GM23338 (cell line): ENCODE measurements around the gene TYMS. TPM values are rescaled to one million over a fixed set of nuclear protein-coding genes. Genes with fewer than 3 reads are reported as not detected.

Source experiments
- ATAC-seq: fragments of 200-7000 bp; cut with Tn5 transposase; 3 replicates; pipeline ENCODE4 v1.9.1; 2020
- DNase-seq: peaks from one replicate; pipeline ENCODE4 v3.0.0-alpha.2; 2015; ENCODE audit warnings: low spot score
- H2AFZ ChIP-seq: fragments of 200-600 bp; sonication (generic); 2 replicates; pipeline ENCODE4 v1.8.0; 2016; ENCODE audit warnings: antibody characterized with exemption, mild to moderate bottlenecking, moderate library complexity
- H3F3A ChIP-seq: fragments of 200-600 bp; sonication (generic); replicated peaks from 2 replicates; pipeline ENCODE4 v1.8.0; 2017; ENCODE audit warnings: antibody characterized with exemption, mixed run types, low read depth
- H3K27ac ChIP-seq: fragments of 200-600 bp; sonication (generic); 2 replicates; pipeline ENCODE4 v1.6.1; 2016; ENCODE audit warnings: low read depth
- H3K27me3 ChIP-seq: fragments of 200-600 bp; sonication (generic); 2 replicates; pipeline ENCODE4 v1.8.0; 2016; ENCODE audit warnings: mild to moderate bottlenecking, mixed run types, moderate library complexity; ENCODE audit not compliant: insufficient read depth
- H3K36me3 ChIP-seq: fragments of 200-600 bp; sonication (generic); 2 replicates; pipeline ENCODE4 v1.8.0; 2016; ENCODE audit warnings: mild to moderate bottlenecking; ENCODE audit not compliant: insufficient read depth
- H3K4me1 ChIP-seq: fragments of 200-600 bp; sonication (generic); 2 replicates; pipeline ENCODE4 v1.8.0; 2016; ENCODE audit warnings: mild to moderate bottlenecking, moderate library complexity; ENCODE audit not compliant: insufficient read depth
- H3K4me2 ChIP-seq: fragments of 200-600 bp; sonication (generic); 2 replicates; pipeline ENCODE4 v1.7.1; 2017; ENCODE audit warnings: mixed run types
- H3K4me3 ChIP-seq: fragments of 200-600 bp; sonication (generic); 2 replicates; pipeline ENCODE4 v1.6.1; 2016; ENCODE audit warnings: mixed run types
- H3K79me2 ChIP-seq: fragments of 200-600 bp; sonication (generic); replicated peaks from 2 replicates; pipeline ENCODE4 v1.8.0; 2017; ENCODE audit warnings: mild to moderate bottlenecking; ENCODE audit not compliant: insufficient read depth
- H3K9me2 ChIP-seq: fragments of 200-600 bp; sonication (generic); 2 replicates; pipeline ENCODE4 v1.8.0; 2017; ENCODE audit not compliant: insufficient read depth
- H4K20me1 ChIP-seq: fragments of 200-600 bp; sonication (generic); replicated peaks from 2 replicates; pipeline ENCODE4 v1.8.0; 2017; ENCODE audit warnings: mild to moderate bottlenecking; ENCODE audit not compliant: insufficient read depth
- H3K27ac Mint-ChIP-seq: 2 replicates; pipeline ENCODE4 v1.8.0; 2020; ENCODE audit warnings: inconsistent platforms, mild to moderate bottlenecking, moderate library complexity, mixed read lengths
- H3K27me3 Mint-ChIP-seq: 3 replicates; pipeline ENCODE4 v1.8.0; 2022; ENCODE audit warnings: low read depth, mild to moderate bottlenecking, moderate library complexity, mixed read lengths, inconsistent platforms; ENCODE audit not compliant: insufficient read depth, poor library complexity
- H3K36me3 Mint-ChIP-seq: 3 replicates; pipeline ENCODE4 v1.8.0; 2021; ENCODE audit warnings: low read depth, mild to moderate bottlenecking, inconsistent platforms, moderate library complexity, mixed read lengths
- H3K4me1 Mint-ChIP-seq: 3 replicates; pipeline ENCODE4 v1.8.0; 2020; ENCODE audit warnings: mild to moderate bottlenecking, inconsistent platforms, mixed read lengths
- H3K4me3 Mint-ChIP-seq: 3 replicates; pipeline ENCODE4 v1.8.0; 2021; ENCODE audit warnings: moderate library complexity, mild to moderate bottlenecking, inconsistent platforms, mixed read lengths
- H3K9me3 Mint-ChIP-seq: 3 replicates; pipeline ENCODE4 v1.8.0; 2020; ENCODE audit warnings: moderate library complexity, mild to moderate bottlenecking, inconsistent platforms, mixed read lengths
- CREB1 ChIP-seq: fragments of 250-450 bp; sonication (Bioruptor Pico); IDR thresholded peaks from 2 replicates; pipeline ENCODE4 v1.5.0; 2020; ENCODE audit warnings: low read depth, mild to moderate bottlenecking, moderate library complexity
- CTCF ChIP-seq, 2 experiments: fragments of 200-600 bp in 1 of 2; sonication (generic) in 1 of 2; conservative IDR thresholded peaks; 2 replicates each; pipeline versions ENCODE4 v1.5.1 to v1.6.1; 2016 to 2017; ENCODE audit warnings: antibody characterized with exemption in 2 of 2, low read depth in 2 of 2, mild to moderate bottlenecking in 2 of 2, moderate library complexity in 1 of 2
- ETS1 ChIP-seq: IDR thresholded peaks from 2 replicates; pipeline ENCODE4 v1.6.1; 2016; ENCODE audit warnings: antibody characterized with exemption
- EZH2 ChIP-seq: fragments of 200-600 bp; sonication (generic); IDR thresholded peaks from one replicate; pipeline ENCODE4 v1.8.0; 2017; ENCODE audit warnings: antibody characterized with exemption, mild to moderate bottlenecking, low read depth; ENCODE audit not compliant: unreplicated experiment
- EZH2phosphoT487 ChIP-seq: fragments of 200-600 bp; sonication (generic); IDR thresholded peaks from one replicate; pipeline ENCODE4 v1.8.1; 2018; ENCODE audit warnings: antibody characterized with exemption; ENCODE audit not compliant: unreplicated experiment
- JUNB ChIP-seq: IDR thresholded peaks from one replicate; pipeline ENCODE4 v1.6.1; 2016; ENCODE audit warnings: antibody characterized with exemption; ENCODE audit not compliant: unreplicated experiment
- NANOG ChIP-seq: IDR thresholded peaks from 2 replicates; pipeline ENCODE4 v1.6.1; 2016; ENCODE audit warnings: antibody characterized with exemption, borderline replicate concordance
- POLR2AphosphoS5 ChIP-seq: IDR thresholded peaks from 2 replicates; pipeline ENCODE4 v1.6.1; 2016; ENCODE audit warnings: antibody characterized with exemption, low read depth
- REST ChIP-seq: IDR thresholded peaks from one replicate; pipeline ENCODE4 v1.6.1; 2018; ENCODE audit warnings: antibody characterized with exemption; ENCODE audit not compliant: unreplicated experiment
- STAT1 ChIP-seq: IDR thresholded peaks from one replicate; pipeline ENCODE4 v1.6.1; 2016; ENCODE audit warnings: antibody characterized with exemption; ENCODE audit not compliant: unreplicated experiment
- ZNF114 ChIP-seq: fragments of 250-450 bp; sonication (Bioruptor Pico); IDR thresholded peaks from 2 replicates; pipeline ENCODE4 v1.5.0; 2020; ENCODE audit warnings: mild to moderate bottlenecking, moderate library complexity
- ZNF331 ChIP-seq: fragments of 250-450 bp; sonication (Bioruptor Pico); IDR thresholded peaks from 2 replicates; pipeline ENCODE4 v1.5.0; 2020; ENCODE audit warnings: low read depth, mild to moderate bottlenecking, moderate library complexity
- ZNF462 ChIP-seq: fragments of 250-450 bp; sonication (Bioruptor Pico); IDR thresholded peaks from 2 replicates; pipeline ENCODE4 v1.5.0; 2020; ENCODE audit warnings: mild to moderate bottlenecking, moderate library complexity
- polyA plus RNA-seq: library from polyadenylated mRNA; unstranded; fragments of >200 nt; fragmentation: Nextera tagmentation; extraction: Ambion mirVana; gene quantifications from 2 replicates; pipeline ENCODE4 v1.2.1, GENCODE V29; 2016
- total RNA-seq: library from RNA; depleted of rRNA; stranded (reverse); fragments of >200 nt; shearing (Covaris generic); gene quantifications from 2 replicates; pipeline ENCODE4 v1.2.3, GENCODE V29; 2014

The TYMS gene
- total and polyA plus RNA-seq, 2 experiments from 2014 or later = 52.9 to 72.3 TPM

DNA sequence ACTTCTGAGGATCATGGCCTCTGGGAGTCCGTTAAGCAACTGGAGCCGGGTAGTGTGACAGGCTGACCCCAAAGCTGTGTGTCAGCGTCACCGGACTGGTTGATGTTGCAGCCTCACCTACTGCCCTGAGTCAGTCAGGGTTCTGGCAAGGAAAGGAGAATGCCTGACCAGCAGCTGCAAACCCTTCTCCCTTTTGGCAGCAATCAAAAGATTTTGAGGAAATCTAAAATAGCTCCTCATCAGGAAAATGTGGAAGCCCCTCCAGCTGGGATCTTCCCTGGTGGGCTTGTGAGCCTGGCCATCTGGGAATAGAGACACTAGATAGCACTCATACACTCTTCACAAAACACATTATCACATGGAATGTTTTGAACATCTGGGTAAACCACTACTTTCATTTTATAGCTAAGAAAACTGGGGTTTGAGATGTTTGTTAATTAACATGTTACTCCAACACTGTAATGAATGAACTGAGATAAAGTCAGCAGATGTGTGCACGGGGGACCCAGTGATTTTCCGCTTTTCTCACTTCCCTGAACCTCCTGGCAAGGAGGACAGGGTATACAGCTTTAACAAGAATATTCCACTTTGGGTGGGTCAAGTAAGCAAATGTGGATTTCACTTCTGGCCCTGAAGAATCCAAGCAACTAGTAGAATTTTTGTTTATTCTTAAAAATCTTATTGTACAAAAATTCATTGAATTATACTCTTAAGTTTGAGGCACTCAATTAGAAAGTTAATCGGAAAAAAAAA lies 36.0 kb upstream of the TYMS start:
- H3K27me3 Mint-ChIP-seq = peaks cover 5% of the 10 kb centered on the region
- H3K36me3 Mint-ChIP-seq = no peaks in the 10 kb centered on the region
- no peak for TF ChIP-seq STAT1
- TF ChIP-seq CREB1 (CRISPR knock-in tag) = no peak
- TF ChIP-seq ZNF462 (CRISPR knock-in tag) = no peak
- no peak for TF ChIP-seq NANOG
- no peak for TF ChIP-seq POLR2AphosphoS5
- TF ChIP-seq REST = no peak
- TF ChIP-seq ZNF114 (CRISPR knock-in tag) = no peak
- no peak for TF ChIP-seq CTCF (conservative IDR thresholded peaks at IDR 0.05; ENCODE audit: low read depth in 2 of 2)
- TF ChIP-seq ZNF331 (CRISPR knock-in tag) = no peak
- TF ChIP-seq EZH2phosphoT487 = no peak
- TF ChIP-seq EZH2 = no peak
- no peak for TF ChIP-seq JUNB
- no peak for TF ChIP-seq ETS1
- H3K27me3 ChIP-seq = no peaks in the 10 kb centered on the region
- H3K9me3 Mint-ChIP-seq = no peaks in the 10 kb centered on the region
- H3K4me1 ChIP-seq = peaks cover 4% of the 10 kb centered on the region; the same call in 1 of the 2 replicates
- DNase-seq (no peak), ATAC-seq (no peak)
- H4K20me1 ChIP-seq = no peaks in the 10 kb centered on the region
- H3K9me2 ChIP-seq = no peaks in the 10 kb centered on the region
- no peaks in the 10 kb centered on the region for H3F3A ChIP-seq
- H3K79me2 ChIP-seq = no peaks in the 10 kb centered on the region
- no peak overlapping the region for H3K27ac Mint-ChIP-seq
- no peak overlapping the region for H3K4me3 ChIP-seq
- no peak overlapping the region for H3K27ac ChIP-seq
- no peak overlapping the region for H3K4me3 Mint-ChIP-seq
- no peak overlapping the region for H3K4me2 ChIP-seq
- no peak overlapping the region for H2AFZ ChIP-seq
- no peaks in the 10 kb centered on the region for H3K36me3 ChIP-seq
- peaks cover 7% of the 10 kb centered on the region; the same call in 2 of the 3 replicates for H3K4me1 Mint-ChIP-seq
